D341Med (cell line): ENCODE results near the gene NUP54.
A peak's percentile ranks its signal among the peaks of the same experiment; 100 is the strongest.

Source experiments
- DNase-seq: peaks from one replicate; pipeline ENCODE4 v3.0.0; 2012; ENCODE audit warnings: low spot score

NUP54 gene

DNA sequence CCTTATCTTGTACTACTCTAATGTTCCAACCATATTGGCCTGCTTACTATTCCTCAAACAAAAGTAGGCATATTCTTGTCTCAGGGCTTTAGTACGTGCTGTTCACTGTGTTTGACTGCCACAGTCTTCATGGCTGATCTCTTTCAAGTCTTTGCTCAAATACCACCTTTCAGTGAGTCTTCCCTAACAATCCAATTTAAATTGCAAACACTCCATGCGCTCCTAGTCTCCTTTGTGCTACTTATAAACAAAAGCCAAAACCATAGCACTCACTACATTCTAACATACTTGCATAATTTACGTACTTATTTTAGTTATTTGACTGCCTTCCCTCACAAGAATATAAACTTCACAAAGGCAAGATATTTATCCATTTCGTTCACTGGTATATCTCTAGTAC lies 75.4 kb downstream of the NUP54 start:
- DNase-seq: no peak

DNA sequence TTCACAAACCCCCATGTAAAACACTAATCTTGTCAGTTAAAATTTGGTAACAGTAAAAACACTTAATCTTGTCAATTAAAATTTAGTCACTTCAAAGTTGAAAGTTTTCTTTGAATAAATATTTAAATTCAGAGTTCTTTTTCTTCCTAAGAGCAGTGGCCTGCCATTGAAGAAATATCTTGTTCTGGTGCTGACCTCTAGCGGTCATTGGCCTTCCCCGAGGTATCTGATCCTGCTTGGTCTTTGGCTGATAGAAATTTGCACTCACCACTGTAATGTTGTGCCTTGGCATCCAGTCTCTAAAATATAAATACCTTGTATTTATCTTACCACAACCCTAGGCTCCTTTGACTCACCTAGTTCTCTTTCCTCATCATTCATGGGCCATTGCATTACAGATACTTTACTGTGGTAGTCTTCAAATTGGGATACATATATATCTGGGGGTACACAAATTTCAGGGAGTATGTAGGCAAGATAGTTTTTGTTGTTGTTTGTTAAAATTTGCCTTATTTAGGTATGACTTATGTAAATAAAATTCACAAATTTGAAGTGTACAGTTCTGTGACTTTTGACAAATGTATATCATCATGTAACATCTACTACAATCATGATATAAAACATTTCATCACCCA lies 80.4 kb downstream of the NUP54 start:
- peak; percentile 77 for DNase-seq

DNA sequence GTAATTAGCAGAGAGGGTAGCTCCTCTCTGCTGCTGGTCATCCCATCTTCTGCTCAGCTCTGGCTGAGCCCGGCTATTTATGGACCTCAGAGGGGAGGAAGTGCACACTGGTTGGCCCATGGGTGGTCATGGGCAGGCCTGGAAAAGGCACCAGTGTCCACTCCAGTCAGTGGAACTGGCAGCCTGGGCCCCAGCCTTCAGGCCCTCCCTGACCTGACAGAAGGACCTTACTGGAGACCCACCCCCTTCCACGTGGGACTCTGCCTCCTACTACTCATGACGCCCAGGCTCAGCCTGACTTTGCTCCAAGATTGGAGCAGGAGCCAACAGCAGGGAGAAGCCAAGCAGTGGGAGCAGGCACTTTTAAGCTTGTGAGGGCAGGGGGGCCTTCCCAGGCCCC lies 81.7 kb downstream of the NUP54 start:
- DNase-seq: no peak
